Sigmoid colon (tissue), 4 donors: ENCODE measurements around the gene FCER2.

Source experiments
- EP300 ChIP-seq, 4 donors: sonication (generic); formaldehyde crosslinking; IDR thresholded peaks; one replicate each; pipeline ENCODE4 v1.6.1; 2017; ENCODE audit warnings: antibody characterized with exemption in 4 of 4
- POLR2A ChIP-seq, 2 donors: fragments of 450-650 bp; IDR thresholded peaks; one replicate each; pipeline ENCODE4 v1.6.1; 2016; ENCODE audit warnings: antibody characterized with exemption in 2 of 2, mild to moderate bottlenecking in 2 of 2, moderate library complexity in 2 of 2
- POLR2AphosphoS5 ChIP-seq, 4 donors: sonication (generic); formaldehyde crosslinking; IDR thresholded peaks; one replicate each; pipeline ENCODE4 v1.6.1; 2017; ENCODE audit warnings: antibody characterized with exemption in 4 of 4
- TF ChIP-seq, protein P1 (sequence below), 4 experiments: fragments of 450-650 bp in 3 of 4; fragments of 200-600 bp in 1 of 4; IDR thresholded peaks; one replicate each; pipeline ENCODE4 v1.5.1; 2016 to 2019; ENCODE audit warnings: antibody characterized with exemption in 4 of 4, mild to moderate bottlenecking in 3 of 4, moderate library complexity in 2 of 4

DNA sequence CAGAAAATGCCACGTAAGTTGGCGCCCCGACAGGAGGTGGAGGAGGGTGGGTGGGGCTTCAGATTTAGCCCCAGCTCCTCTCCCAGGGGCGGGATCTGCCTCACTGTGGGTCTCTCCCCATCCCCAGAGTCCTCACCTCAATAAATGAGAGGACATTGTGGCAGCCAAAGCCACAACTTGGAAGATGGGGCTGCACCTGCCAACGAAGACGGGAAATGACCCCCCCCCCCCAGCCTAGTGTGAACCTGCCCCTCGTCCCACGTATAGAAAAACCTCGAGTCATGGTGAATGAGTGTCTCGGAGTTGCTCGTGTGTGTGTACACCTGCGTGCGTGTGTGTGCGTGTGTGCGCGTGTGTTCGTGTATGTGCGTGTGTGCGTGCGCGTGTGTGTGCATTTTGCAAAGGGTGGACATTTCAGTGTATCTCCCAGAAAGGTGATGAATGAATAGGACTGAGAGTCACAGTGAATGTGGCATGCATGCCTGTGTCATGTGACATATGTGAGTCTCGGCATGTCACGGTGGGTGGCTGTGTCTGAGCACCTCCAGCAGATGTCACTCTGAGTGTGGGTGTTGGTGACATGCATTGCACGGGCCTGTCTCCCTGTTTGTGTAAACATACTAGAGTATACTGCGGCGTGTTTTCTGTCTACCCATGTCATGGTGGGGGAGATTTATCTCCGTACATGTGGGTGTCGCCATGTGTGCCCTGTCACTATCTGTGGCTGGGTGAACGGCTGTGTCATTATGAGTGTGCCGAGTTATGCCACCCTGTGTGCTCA, 22.8 kb downstream of the FCER2 start:
- TF ChIP-seq, protein P1, sequence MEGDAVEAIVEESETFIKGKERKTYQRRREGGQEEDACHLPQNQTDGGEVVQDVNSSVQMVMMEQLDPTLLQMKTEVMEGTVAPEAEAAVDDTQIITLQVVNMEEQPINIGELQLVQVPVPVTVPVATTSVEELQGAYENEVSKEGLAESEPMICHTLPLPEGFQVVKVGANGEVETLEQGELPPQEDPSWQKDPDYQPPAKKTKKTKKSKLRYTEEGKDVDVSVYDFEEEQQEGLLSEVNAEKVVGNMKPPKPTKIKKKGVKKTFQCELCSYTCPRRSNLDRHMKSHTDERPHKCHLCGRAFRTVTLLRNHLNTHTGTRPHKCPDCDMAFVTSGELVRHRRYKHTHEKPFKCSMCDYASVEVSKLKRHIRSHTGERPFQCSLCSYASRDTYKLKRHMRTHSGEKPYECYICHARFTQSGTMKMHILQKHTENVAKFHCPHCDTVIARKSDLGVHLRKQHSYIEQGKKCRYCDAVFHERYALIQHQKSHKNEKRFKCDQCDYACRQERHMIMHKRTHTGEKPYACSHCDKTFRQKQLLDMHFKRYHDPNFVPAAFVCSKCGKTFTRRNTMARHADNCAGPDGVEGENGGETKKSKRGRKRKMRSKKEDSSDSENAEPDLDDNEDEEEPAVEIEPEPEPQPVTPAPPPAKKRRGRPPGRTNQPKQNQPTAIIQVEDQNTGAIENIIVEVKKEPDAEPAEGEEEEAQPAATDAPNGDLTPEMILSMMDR (IDR thresholded peaks at IDR 0.05) = no peak
- no peak for TF ChIP-seq POLR2A (IDR thresholded peaks at IDR 0.05)
- TF ChIP-seq POLR2AphosphoS5 (IDR thresholded peaks at IDR 0.05) = no peak
- no peak for TF ChIP-seq EP300 (IDR thresholded peaks at IDR 0.05)
